CD4-positive, alpha-beta T cell treated with Interferon alpha-2 for 1 hour (primary cell): Measurements from ENCODE around the gene NENF.
A peak's percentile ranks its signal among the peaks of the same experiment; 100 is the strongest.
"Not testable (repeated sequence)": the region's sequence is repeated elsewhere in the genome, so short reads cannot be mapped to it uniquely, and the experiment has no call there.

ENCODE experiments used
- DNase-seq, 2 donors: peaks; one replicate each; pipeline ENCODE4 v3.0.0-alpha.2; 2020 to 2022

Gene NENF

DNA sequence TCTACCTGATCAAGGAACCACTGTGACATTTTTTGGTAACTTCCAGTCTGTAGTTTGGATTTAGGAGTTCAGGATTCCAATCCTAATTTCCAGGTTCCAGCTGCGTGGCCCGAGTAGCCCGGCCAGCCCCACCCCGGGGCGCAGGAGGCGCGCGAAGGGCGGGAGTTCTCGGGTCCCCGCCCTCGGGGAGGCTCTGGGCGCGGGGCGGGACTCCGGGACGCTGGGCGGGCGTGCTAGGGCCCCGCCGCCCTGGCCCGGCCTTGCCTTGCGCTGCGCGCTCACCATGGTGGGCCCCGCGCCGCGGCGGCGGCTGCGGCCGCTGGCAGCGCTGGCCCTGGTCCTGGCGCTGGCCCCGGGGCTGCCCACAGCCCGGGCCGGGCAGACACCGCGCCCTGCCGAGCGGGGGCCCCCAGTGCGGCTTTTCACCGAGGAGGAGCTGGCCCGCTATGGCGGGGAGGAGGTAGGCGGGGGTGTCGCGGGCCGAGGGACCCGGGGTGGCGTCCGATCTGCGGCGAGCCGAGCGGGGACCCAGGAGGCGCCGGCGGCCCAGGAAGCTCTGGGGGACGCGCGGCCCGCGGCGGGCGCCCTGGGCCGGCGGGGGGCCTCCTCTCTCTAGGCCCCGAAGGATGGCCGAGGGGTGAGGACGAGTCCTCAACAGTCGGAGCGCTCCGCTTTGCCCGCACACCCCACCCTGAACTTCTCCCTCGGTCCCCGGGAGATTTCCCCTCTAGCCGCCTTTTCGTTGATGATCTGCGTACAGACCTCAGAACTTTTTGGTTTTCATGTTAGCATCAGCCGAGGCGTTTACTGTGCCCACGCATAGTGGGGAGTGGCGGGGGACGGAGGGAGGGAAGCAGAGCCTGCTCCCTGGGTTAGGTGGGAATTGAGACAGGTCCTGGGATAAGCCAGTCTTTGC, at the start of gene NENF:
TSS of gene NENF (plus strand) at position 260 of the 916 bp plus-strand sequence. CDS start at position 284, 24 bp downstream.
- DNase-seq, result peak; percentile 63 to 76

DNA sequence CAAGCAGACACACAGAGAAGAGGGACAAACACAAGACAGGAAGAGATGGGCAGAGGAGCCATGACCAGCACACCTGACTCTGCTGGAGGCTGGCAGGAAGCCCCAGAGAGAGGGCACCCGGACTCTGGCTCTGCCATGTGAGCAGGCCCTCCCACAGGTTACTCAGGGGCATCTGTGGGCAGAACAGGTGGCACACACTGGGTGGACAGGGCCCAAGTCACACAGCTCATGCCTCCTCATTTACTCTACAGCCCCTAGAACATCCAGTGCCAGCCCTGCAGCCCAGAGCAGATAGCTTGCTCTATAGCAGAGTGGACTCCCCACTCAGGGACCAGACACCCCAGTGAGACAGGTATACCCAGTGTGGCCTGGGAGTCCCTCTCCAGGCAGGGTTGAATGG, 46.7 kb upstream of the NENF start:
- no peak for DNase-seq

DNA sequence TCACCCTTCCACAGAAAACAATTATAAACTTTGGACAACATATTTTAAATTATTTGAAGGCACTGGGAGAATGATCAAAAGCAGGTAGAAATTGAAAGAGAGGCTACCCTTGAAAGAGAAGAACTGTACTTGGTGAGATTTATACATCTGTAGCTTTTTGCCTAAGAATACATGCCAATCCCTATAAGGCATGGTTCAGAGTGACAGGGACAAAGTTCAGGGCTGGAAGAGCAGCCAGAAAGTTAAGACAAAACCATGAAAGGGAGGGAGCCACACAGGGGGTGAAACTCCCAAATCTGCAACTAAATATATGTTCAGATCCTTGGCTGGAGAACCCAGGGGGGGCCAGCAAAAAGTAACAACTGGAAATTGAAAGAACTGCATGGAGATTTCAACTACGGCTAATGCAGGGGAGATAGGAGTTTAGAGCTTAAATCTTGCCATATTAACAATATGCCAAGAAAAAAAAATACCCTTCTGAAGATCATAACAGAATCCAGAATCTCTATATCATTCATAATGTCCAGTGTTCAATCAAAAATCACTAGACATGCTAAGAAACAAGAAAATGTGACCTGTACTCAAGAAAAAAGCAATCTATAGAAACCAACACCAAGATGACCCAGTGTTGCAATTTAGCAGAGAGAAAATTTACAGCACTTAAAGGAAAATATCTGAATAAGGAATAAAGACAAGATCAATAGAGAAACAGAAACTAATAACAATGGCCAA, 43.6 kb upstream of the NENF start:
- no peak for DNase-seq

DNA sequence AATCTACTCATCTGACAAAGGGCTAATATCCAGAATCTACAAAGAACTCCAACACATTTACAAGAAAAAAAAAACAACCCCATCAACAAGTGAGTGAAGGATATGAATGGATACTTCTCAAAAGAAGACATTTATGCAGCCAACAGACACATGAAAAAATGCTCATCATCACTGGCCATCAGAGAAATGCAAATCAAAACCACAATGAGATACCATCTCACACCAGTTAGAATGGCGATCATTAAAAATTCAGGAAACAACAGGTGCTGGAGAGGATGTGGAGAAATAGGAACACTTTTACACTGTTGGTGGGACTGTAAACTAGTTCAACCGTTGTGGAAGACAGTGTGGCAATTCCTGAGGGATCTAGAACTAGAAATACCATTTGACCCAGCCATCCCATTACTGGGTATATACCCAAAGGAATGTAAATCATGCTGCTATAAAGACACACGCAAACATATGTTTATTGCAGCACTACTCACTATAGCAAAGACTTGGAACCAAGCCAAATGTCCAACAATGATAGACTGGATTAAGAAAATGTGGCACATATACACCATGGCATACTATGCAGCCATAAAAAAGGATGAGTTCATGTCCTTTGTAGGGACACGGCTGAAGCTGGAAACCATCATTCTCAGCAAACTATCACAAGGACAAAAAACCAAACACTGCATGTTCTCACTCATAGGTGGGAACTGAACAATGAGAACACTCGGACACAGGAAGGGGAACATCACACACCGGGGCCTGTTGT, 36.9 kb upstream of the NENF start:
- DNase-seq, result not testable (repeated sequence)

DNA sequence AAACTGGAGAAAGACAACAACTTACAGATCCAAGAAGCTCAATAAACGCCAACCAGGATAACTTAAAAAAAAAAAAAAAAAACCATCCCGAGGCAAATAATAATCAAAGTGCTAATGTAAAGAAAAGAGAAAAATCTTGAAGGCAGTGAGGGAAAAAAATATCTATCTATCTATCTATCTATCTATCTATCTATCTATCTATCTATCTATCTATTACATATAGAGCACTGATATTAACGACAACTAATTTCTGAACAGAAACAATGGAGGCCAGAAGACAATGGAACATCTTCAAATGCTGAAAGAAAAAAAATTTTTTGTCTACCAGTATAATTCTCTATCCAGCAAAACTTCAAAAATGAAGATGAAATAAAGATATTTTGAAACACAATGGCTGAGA, 36.1 kb upstream of the NENF start:
- no peak for DNase-seq

DNA sequence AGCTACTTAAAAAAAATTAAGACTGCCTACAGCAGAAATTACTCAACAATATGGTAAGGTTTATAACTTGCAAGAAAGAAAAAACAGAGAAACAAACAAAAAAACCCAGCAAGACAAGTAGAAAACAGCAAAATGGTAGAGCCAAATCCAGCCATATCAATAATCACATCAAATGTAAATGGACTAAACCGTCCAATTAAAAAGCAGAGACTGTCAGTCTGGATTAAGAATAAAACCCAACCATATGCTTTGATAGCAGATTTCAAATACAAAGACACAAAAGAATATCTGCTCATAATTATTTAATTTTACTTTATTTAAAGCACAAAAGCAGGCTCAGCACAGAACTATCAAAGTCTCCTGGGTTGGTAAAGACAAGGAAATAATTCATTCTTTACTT, 35.5 kb upstream of the NENF start:
- DNase-seq, result no peak

DNA sequence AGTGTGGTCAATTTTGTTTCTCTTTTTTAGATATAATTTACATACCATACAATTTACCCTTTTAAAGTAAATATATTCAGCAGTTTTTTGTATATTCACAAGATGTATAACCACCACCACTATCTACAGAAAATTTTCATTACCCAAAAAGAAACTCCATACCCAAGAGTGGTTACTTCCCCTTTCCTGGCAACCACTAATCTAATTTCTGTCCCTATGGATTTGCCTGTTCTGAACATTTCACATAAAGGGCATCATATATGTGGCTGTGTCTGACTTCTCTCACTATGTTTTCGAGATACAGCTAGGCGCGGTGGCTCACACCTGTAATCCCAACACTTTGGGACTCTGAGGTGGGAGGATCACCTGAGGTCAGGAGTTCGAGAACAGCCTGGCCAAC, 31.7 kb upstream of the NENF start:
- no peak for DNase-seq

DNA sequence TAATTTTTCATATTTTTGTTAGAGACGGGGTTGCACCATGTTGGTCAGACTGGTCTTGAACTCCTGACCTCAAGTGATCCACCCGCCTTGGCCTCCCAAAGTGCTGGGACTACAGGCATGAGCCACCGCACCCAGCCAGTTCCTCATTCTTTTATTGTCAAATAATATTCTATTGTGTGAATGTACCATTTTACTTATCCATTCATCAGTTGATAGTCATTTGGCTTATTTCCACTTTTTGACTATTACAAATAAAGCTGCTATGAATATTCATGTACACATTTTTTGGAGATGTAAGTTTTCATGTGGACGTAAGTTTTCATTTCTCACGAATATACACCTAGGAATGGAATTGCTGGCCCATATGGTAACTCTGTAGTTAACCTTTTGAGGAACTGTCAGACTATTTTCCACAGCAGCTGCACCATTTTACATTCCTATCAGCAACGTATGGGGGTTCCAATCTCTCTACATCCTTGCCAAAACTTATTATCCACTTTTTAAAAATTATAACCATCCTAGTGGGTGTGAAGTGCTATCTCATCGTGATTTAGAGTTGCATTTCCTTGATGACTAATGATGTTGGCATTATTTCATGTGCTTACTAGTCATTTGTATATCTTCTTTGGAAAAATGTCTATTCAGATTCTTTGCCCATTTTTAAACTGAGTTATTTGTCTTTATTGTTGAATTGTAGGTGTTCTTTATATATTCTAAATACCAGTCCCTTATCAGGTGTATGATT, 30.7 kb upstream of the NENF start:
- DNase-seq, result no peak

DNA sequence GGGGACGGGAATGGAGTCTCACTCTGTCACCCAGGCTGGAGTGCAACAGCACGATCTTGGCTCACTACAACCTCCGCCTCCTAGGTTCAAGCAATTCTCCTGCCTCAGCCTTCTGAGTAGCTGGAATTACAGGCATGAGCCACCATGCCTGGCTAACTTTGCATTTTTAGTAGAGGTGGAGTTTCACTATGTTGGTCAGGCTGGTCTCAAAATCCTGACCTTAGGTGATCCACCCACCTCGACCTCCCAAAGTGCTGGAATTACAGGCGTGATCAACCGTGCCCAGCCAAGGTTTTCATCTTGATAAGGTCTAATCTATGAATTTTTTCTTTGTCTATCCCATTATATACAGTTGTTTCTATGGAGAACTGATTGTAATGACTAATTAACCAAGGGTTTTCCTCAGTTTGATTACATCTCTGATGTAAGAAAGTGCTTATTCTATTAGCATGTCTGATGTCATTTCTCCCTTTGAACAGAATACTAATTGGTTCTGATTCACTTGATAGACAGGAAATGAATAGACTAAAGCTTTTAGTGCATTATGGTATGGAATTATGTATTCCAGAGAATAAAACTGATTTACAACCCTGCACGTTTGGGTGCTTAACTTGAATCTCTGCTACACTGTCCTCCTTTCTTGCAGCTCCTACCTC, 29.9 kb upstream of the NENF start:
- no peak for DNase-seq

DNA sequence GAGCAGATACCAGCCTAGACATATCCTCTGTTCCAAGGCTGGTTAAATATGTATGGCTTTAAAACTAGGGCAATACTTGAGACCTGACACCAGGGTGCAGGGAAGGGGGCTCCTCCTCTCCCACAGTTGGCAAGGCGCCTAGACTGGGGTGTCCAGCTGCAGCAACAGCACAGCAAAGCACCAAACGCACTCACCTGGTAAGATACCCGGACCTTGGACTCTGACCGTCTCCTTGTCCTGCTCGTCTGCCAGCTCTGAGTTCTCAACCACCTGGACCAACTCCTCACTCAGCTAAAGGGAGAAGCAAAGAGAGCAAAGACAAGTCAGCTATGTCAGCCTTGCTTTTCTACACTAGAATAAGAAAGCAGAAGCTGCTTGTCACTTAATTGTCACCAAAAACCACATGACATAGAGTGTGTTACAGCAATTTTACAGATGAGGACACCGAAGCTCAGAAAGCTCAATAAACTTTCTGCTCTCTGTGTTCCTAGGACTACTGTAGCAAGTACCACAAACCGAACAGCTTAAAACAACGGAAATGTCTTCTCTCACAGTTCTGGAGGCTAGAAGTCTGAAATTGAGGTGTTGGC, 22.4 kb upstream of the NENF start:
- no peak for DNase-seq

DNA sequence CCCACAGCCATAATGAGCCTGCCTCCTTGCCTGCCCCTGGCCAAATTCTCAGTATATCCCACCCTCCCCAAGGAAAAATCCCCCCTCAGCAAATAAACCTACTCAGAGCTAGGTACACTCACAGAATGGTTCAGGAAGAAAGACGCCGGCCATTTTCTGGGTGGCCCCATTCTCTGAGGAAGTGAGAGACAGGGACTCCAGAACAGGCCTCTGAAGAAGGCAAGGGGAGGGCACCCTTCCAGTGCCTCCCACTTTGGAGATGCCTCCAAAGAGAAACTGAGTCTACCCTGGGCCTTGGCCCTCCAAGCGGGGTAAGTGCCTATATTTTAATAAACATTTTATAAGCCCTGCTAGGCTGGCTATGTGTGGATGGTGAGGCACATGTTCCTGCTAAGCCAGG, 20.3 kb upstream of the NENF start:
- no peak for DNase-seq

DNA sequence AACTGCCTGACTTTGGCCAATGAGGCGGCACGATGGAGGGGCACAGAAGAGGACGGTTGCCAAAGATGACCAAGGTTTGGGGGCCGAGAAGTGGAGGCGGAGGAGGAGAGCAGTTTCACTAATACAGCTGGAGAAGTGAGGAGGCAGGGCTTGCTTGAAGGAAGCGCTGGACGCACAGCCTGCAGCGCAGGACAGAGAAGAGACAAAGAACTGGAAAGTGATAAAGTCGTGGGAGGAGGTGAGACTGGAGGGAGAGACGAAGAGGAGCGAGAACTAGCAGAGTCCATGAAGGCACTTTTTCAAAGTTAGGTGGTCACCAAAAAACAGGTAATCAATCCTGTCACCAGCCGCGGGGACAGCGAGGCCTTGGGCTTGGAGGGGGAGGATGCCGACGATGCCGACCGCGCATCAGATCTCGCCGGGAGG, 18.8 kb upstream of the NENF start:
- no peak for DNase-seq

DNA sequence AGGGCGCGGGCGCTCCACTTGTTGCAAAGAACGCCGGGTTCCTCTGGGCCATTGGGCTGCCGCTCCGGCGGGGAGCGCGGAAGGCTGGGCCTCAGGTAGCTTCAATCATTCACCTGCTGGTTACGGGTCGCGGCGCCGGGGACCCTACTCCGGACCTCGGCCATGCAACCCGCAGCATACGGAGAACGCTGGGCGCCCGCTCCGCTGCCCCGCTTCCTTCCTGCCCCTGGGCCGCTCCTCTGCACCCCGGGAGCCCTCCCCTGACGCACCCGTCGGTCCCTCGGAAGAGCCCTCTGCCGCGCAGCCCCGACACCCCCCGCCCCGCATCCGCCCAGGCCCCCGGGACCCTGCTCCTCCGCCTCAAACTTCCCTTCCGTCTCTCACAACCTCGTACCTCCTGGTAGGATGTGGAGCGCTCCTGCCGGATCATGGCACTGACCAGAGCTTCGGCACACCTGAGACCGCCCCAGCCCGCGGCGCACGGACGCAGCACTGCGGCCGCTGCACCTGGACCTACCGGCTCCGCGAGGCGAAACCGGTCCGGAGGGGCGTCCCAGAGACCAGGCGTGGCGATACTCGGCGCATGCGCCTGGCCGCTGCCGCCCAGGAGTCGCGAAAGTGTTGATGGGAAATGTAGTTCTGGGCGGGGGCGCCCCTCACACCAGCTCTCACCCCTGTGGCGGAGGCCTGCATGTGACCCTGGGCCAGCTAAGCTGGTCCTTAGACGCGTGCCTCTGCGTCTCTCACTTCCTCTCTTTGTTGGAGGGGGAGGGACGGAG, 18.2 kb upstream of the NENF start, which contains the start of gene PACC1:
TSS of gene PACC1 (minus strand) at position 559 of the 779 bp plus-strand sequence. CDS start at position 430, 129 bp downstream.
- DNase-seq, result peak; percentile 94 to 95

DNA sequence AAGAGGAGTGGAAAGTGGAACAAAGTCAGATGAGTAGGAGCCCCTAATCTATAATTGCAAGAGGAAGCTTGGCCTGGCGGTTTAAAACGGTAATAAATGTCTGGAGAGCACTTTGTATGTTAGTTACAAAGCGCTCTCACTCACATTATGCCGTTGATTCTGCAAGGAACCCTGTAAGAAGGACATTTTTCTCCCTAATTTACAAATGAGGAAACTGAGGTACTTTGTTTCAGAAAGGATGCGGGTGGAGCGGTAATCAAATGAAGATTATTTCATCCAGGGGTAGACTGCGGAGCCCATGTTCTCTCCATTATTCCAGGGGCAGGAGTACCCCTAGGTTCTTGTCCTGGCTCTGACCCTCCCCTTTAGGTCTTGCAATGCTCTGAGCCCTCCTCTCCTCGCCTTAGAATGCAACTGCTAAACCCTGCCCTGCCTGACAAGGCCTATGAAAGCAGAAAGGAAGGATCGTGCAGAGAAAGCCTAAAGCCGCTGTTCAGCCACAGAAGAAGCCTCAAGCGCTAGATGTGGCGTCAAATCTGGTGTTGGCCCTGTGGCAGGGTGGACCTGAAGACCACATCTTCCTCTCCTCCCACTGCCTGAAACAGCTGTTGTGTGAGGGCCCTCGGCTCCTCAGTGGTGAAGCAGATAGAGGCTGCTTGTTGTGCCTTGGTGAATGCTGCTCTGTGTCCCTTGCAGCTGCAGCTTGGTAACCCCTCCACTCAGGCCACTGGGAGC, 17.4 kb upstream of the NENF start:
- peak in 1 of 2 donors; percentile 6 for DNase-seq

DNA sequence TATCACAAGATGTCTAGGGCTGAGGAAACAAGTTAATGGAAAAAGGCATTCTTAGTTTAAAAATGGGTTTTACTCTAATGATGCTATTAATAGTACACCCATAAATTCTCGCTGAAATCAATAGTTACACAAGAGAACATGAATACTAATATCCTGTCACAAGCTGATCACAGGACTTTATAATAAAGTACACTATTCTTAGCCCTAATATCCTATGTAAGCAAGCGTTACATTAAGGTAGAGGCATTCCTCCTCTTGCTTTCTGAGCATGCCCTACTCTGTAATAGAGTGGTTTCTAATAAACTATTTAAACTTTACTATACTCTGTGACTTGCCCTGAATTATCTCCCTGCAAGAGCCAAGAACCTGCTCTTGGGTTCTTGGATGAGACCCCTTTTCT, 11.6 kb upstream of the NENF start:
- no peak for DNase-seq

DNA sequence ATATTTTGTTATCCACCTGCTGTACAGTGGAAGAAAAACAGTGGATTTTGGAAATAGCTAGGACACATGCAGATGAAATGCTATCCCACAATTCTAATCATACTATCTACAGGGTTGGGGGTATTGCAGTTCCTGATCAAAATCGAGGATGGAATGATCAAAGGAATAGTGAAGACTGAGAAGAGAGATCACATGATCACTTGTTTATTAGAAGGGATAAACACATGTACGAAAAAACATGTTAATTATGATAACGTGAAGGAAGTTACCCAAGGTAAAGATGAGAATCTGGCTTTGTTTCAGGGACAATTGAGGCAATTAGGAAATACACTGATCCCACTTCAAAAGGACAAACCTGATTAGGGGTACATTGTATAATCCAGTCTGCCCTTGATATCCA, 8.8 kb upstream of the NENF start:
- no peak for DNase-seq

DNA sequence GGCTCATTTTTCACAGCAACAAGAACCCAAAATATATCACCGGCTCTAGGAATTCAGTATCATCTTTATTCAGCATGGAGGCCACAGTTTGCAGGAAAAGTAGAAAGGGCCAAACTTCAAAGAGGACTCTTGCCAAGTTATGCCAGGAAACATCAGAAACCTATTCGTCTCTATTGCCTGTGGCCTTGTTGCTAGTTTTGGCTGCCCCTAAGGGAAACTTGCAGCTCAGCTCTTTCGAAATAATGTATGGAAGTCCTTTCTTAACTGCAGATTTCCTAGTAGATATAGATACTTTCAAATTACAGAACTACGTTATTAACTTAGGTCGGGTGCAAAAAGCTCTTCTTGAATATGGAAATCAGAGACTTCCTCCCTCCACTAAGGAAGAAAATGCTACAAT, 4.2 kb upstream of the NENF start:
- no peak for DNase-seq

DNA sequence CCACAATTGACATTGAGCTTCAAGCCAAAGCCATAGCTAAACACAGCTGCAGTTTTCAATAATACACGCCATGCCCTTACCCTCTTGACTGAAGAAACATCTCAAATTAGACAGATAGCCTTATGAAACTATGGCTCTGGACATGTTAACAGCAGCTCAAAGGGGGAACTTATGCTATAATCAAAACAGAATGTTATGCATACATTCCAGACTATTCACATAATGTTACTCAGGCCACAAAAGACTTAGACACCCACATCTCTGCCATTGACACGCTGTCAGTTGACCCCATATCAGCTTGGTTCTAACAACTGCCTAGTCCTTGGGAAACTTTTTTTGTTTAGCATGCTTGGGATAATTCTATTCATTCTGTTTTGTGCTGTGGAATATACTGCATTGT, 2.3 kb upstream of the NENF start:
- no peak for DNase-seq

DNA sequence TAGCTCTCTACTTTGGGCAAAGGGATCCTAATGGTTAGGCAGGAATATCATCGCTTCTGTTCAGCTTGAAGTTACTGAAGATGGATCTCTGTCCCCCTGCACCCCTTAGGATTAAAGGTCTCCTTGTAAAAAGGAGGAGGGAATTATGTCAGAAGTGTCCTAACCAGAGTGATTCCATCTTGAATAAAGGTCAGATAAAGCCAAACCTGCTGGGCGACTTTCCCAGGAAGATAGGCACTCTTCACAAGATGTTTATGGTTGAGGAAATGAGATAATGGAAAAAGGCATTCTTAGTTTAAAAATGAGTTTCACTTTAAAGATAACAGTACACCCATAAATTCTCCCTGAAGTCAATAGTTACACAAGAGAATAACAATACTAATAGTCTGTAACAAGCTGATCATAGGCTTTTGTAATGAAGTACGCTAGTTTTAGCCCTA, 1.7 kb upstream of the NENF start:
- no peak for DNase-seq

DNA sequence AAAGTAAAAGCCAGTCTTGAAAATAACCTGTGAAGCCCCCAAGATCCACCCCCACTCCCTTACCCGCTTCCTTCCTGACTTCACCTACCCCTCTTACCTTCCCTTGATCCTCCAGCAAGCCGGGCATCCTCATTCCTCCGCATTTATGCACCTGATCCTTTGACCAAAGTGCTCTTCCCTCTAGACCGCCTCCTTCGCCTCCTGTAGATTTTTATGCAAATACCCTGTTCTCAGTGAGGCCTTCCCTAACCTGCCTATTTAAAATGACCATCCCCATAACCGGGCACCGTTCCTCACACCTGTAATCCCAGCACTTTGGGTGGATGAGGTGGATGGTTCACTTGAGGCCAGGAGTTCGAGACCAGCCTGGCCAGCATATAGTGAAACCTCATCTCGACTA, 1.1 kb upstream of the NENF start:
- no peak for DNase-seq
